Panc1 (cell line): ENCODE results near the gene USP14. TPM values are rescaled to one million over a fixed set of nuclear protein-coding genes. Genes with fewer than 3 reads are reported as not detected.

Experiments
- ATAC-seq: fragments of 200-7000 bp; cut with Tn5 transposase; 2 replicates; pipeline ENCODE4 v1.9.1; 2020; ENCODE audit warnings: mild to moderate bottlenecking, moderate library complexity
- BruUV-seq: library from RNA; stranded (reverse); fragments of 400-500 nt; replicated peaks from 2 replicates; lab custom pipeline; 2021; lab: Mats Ljungman, UMichigan
- CTCF ChIA-PET: fragments of 300-600 bp; sonication (Branson Sonifier 250); formaldehyde crosslinking; loops from one replicate; lab custom pipeline; 2022; ENCODE audit warnings: antibody characterized with exemption; lab: Charles Lee
- POLR2A ChIA-PET: fragments of 300-600 bp; sonication (Branson Sonifier 250); formaldehyde crosslinking; loops from one replicate; lab custom pipeline; 2022; ENCODE audit warnings: antibody characterized with exemption; lab: Charles Lee
- DNase-seq: peaks from one replicate; pipeline ENCODE4 v3.0.0-alpha.2; 2010; ENCODE audit warnings: low read depth, low spot score
- H3K27ac ChIP-seq: 2 replicates; pipeline ENCODE4 v1.5.1; 2011; ENCODE audit warnings: mild to moderate bottlenecking, low read length, inconsistent platforms
- H3K27me3 ChIP-seq: fragments of 200-500 bp; sonication (Bioruptor generic); 2 replicates; pipeline ENCODE4 v1.6.0; 2014; ENCODE audit warnings: low read length, inconsistent platforms; ENCODE audit not compliant: control insufficient read depth, insufficient read depth
- H3K36me3 ChIP-seq: fragments of 200-500 bp; sonication (Bioruptor generic); 2 replicates; pipeline ENCODE4 v1.5.1; 2014; ENCODE audit warnings: inconsistent platforms, mild to moderate bottlenecking, low read length, moderate library complexity; ENCODE audit not compliant: control insufficient read depth, insufficient read depth
- H3K4me1 ChIP-seq: 2 replicates; pipeline ENCODE4 v1.5.1; 2011; ENCODE audit warnings: inconsistent platforms, mild to moderate bottlenecking, low read length, moderate library complexity; ENCODE audit not compliant: control insufficient read depth, insufficient read depth
- H3K4me3 ChIP-seq, 2 experiments: 2 replicates each; pipeline ENCODE4 v1.5.1; 2011 to 2012; ENCODE audit warnings: low read depth in 2 of 2, low read length in 2 of 2, mild to moderate bottlenecking in 2 of 2, inconsistent platforms in 1 of 2, moderate library complexity in 1 of 2
- H3K9me3 ChIP-seq: fragments of 200-500 bp; sonication (Bioruptor generic); 2 replicates; pipeline ENCODE4 v1.5.1; 2014; ENCODE audit warnings: low read depth, mild to moderate bottlenecking, inconsistent platforms, low read length, moderate library complexity; ENCODE audit not compliant: control insufficient read depth, insufficient read depth
- CTCF ChIP-seq: fragments of 450-650 bp; IDR thresholded peaks from 2 replicates; pipeline ENCODE4 v1.5.1; 2017; ENCODE audit warnings: mild to moderate bottlenecking
- POLR2AphosphoS5 ChIP-seq: IDR thresholded peaks from 2 replicates; pipeline ENCODE4 v1.6.1; 2012; ENCODE audit warnings: mild to moderate bottlenecking, low read depth, low read length, moderate library complexity
- REST ChIP-seq, 2 experiments: IDR thresholded peaks; 2 replicates each; pipeline ENCODE4 v1.6.1; 2011 to 2012; ENCODE audit warnings: low read depth in 2 of 2, control low read depth in 1 of 2, low read length in 1 of 2, mild to moderate bottlenecking in 1 of 2, moderate library complexity in 1 of 2; ENCODE audit not compliant: insufficient read depth in 1 of 2
- SIN3A ChIP-seq: IDR thresholded peaks from 2 replicates; pipeline ENCODE4 v1.6.1; 2012; ENCODE audit warnings: low read depth, mild to moderate bottlenecking, low read length, moderate library complexity, borderline replicate concordance; ENCODE audit not compliant: insufficient read depth
- TCF7L2 ChIP-seq: IDR thresholded peaks from 2 replicates; pipeline ENCODE4 v1.6.1; 2011; ENCODE audit warnings: mild to moderate bottlenecking, low read depth, low read length, inconsistent platforms
- in situ Hi-C: cut with HindIII; loops from 2 replicates; pipeline ENCODE4 v1.10.0; 2016; ENCODE audit warnings: low sequenced_read_pairs, low pct_unique_long_range_greater_than_20kb
- intact Hi-C: fragments of 100-400 bp; cut with micrococcal nuclease; formaldehyde crosslinking; loops from one replicate; pipeline ENCODE4 v1.10.0; 2022; ENCODE audit not compliant: unreplicated experiment
- total RNA-seq: library from RNA; stranded (reverse); gene quantifications from one replicate; pipeline ENCODE4 v1.2.1, GENCODE V29; 2021; ENCODE audit not compliant: unreplicated experiment

USP14 gene
- total RNA-seq, 1 experiment from 2014 or later, result 75.0 TPM

GRCh38 chr18:210733-211132 is 52.4 kb downstream of the USP14 start:
- in situ Hi-C loops, result no loop called here
- Histone ChIP-seq H3K9me3 (no peaks in the 10 kb centered on the region), H3K36me3 (peaks cover 23% of the 10 kb centered on the region), H3K27me3 (no peaks in the 10 kb centered on the region), H3K4me1 (no peaks in the 10 kb centered on the region), H3K27ac (no peak overlapping the region), H3K4me3 (no peak overlapping the region)
- ATAC-seq (no peak), DNase-seq (no peak)
- BruUV-seq, result no TSS peak
- no peak for TF ChIP-seq CTCF
- POLR2A ChIA-PET, result no interaction called here
- intact Hi-C loops, result no loop called here
- CTCF ChIA-PET, result no interaction called here

GRCh38 chr18:211582-211981 is 53.2 kb downstream of the USP14 start:
- Histone ChIP-seq H3K9me3 (no peaks in the 10 kb centered on the region), H3K4me1 (no peaks in the 10 kb centered on the region), H3K4me3 (no peak overlapping the region), H3K36me3 (peaks cover 19% of the 10 kb centered on the region), H3K27ac (no peak overlapping the region), H3K27me3 (no peaks in the 10 kb centered on the region)
- no peak for TF ChIP-seq SIN3A
- TF ChIP-seq TCF7L2, result no peak
- TF ChIP-seq REST (IDR thresholded peaks at IDR 0.05; ENCODE audit: insufficient read depth in 1 of 2, low read depth in 2 of 2, low read length in 1 of 2), result no peak
- no peak for TF ChIP-seq CTCF
- no peak for TF ChIP-seq POLR2AphosphoS5
- DNase-seq, result no peak
- ChIA-PET POLR2A (interaction anchor here (0.6 kb wide), 1 partner anchor 75 kb away, joined by 10 read pairs; no protein-coding TSS in a partner anchor), CTCF (no interaction called here)
- intact Hi-C loops, result no loop called here
- no peak for ATAC-seq
- in situ Hi-C loops, result no loop called here
- TSS peak; percentile 63 for BruUV-seq
